ENCODE data around the gene VPS16. TPM values are rescaled to one million over a fixed set of nuclear protein-coding genes. Genes with fewer than 3 reads are reported as not detected.
A peak's percentile ranks its signal among the peaks of the same experiment; 100 is the strongest.
"Not testable (repeated sequence)": the region's sequence is repeated elsewhere in the genome, so short reads cannot be mapped to it uniquely, and the experiment has no call there.

The VPS16 gene
- polyA plus RNA-seq, 2 of the 4 experiments (the other 2 are of a cell fraction) = 33.0 to 37.5 TPM

GRCh38 chr20:2826655-2827054 is 13.9 kb upstream of the VPS16 start:
- no peak overlapping the region for H3K27ac ChIP-seq
- peak; percentile 32 for FAIRE-seq
- POLR2A ChIA-PET = no interaction called here
- DNase-seq (ENCODE audit: low read depth in 1 of 2, low spot score in 1 of 2) = no peak
- WGBS (ENCODE audit: missing lambda C conversion rate) = 45% methylated on average over 4 of the region's 4 CpGs
- no peak for ATAC-seq
- no peak for TF ChIP-seq GATA3 (IDR thresholded peaks at IDR 0.05; ENCODE audit: borderline replicate concordance)
- no peak for TF ChIP-seq FOXS1 (CRISPR knock-in tag; IDR thresholded peaks at IDR 0.05)
- no peak for TF ChIP-seq KDM1A (IDR thresholded peaks at IDR 0.05; ENCODE audit: low read depth)
- no peak for TF ChIP-seq HDAC2 (IDR thresholded peaks at IDR 0.05)
- TF ChIP-seq, protein P1, sequence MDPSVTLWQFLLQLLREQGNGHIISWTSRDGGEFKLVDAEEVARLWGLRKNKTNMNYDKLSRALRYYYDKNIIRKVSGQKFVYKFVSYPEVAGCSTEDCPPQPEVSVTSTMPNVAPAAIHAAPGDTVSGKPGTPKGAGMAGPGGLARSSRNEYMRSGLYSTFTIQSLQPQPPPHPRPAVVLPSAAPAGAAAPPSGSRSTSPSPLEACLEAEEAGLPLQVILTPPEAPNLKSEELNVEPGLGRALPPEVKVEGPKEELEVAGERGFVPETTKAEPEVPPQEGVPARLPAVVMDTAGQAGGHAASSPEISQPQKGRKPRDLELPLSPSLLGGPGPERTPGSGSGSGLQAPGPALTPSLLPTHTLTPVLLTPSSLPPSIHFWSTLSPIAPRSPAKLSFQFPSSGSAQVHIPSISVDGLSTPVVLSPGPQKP (IDR thresholded peaks at IDR 0.05; ENCODE audit: low read depth, low read length) = no peak
- TF ChIP-seq FOSL2 (IDR thresholded peaks at IDR 0.05) = no peak
- no peak for TF ChIP-seq FOSL2 (CRISPR knock-in tag; IDR thresholded peaks at IDR 0.05)
- TF ChIP-seq RAD21 (conservative IDR thresholded peaks at IDR 0.05 in 1 of 2, IDR thresholded peaks at IDR 0.05 in 1 of 2) = no peak
- TF ChIP-seq, protein P2, sequence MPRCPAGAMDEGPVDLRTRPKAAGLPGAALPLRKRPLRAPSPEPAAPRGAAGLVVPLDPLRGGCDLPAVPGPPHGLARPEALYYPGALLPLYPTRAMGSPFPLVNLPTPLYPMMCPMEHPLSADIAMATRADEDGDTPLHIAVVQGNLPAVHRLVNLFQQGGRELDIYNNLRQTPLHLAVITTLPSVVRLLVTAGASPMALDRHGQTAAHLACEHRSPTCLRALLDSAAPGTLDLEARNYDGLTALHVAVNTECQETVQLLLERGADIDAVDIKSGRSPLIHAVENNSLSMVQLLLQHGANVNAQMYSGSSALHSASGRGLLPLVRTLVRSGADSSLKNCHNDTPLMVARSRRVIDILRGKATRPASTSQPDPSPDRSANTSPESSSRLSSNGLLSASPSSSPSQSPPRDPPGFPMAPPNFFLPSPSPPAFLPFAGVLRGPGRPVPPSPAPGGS (IDR thresholded peaks at IDR 0.05) = no peak
- no peak for TF ChIP-seq EHF (CRISPR knock-in tag; IDR thresholded peaks at IDR 0.05)
- TF ChIP-seq NPAS2 (CRISPR knock-in tag; IDR thresholded peaks at IDR 0.05; ENCODE audit: borderline replicate concordance) = no peak
- no peak for TF ChIP-seq E2F6 (IDR thresholded peaks at IDR 0.05; ENCODE audit: borderline replicate concordance, low read depth)
- TF ChIP-seq, protein P3, sequence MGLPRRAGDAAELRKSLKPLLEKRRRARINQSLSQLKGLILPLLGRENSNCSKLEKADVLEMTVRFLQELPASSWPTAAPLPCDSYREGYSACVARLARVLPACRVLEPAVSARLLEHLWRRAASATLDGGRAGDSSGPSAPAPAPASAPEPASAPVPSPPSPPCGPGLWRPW (IDR thresholded peaks at IDR 0.05) = no peak
- no peak for TF ChIP-seq CBX2 (IDR thresholded peaks at IDR 0.05; ENCODE audit: borderline replicate concordance, low read depth)
- TF ChIP-seq, protein P4, sequence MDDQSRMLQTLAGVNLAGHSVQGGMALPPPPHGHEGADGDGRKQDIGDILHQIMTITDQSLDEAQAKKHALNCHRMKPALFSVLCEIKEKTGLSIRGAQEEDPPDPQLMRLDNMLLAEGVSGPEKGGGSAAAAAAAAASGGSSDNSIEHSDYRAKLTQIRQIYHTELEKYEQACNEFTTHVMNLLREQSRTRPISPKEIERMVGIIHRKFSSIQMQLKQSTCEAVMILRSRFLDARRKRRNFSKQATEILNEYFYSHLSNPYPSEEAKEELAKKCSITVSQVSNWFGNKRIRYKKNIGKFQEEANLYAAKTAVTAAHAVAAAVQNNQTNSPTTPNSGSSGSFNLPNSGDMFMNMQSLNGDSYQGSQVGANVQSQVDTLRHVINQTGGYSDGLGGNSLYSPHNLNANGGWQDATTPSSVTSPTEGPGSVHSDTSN (IDR thresholded peaks at IDR 0.05) = no peak
- H3K4me2 ChIP-seq = no peak overlapping the region
- CTCF ChIA-PET = no interaction called here
- H3K4me1 ChIP-seq = peaks cover 6% of the 10 kb centered on the region
- no peak overlapping the region for H3K4me3 ChIP-seq
- no peaks in the 10 kb centered on the region for H3K9me3 ChIP-seq

GRCh38 chr20:2829376-2829775 is 11.2 kb upstream of the VPS16 start:
- DNase-seq (ENCODE audit: low read depth in 1 of 2, low spot score in 1 of 2) (no peak), FAIRE-seq (no peak), ATAC-seq (peak; percentile 24 to 33; a peak in 1 of 6 replicates)
- Histone ChIP-seq H3K9me3 (no peaks in the 10 kb centered on the region), H3K4me2 (no peak overlapping the region), H3K4me1 (peaks cover 6% of the 10 kb centered on the region; the same call in 1 of the 3 replicates), H3K4me3 (no peak overlapping the region), H3K27ac (no peak overlapping the region)
- no peak for TF ChIP-seq NFE2L2 (conservative IDR thresholded peaks at IDR 0.05; ENCODE audit: low read length)
- POLR2A ChIA-PET = interaction anchor here (0.7 to 1.0 kb wide), 2 partner anchors 14 to 52 kb away, joined by 3 read pairs; no protein-coding TSS in a partner anchor
- CTCF ChIA-PET = interaction anchor here (1.3 kb wide), 1 partner anchor 23 kb away, joined by 5 read pairs; no protein-coding TSS in a partner anchor
- WGBS (ENCODE audit: missing lambda C conversion rate) = 53% methylated on average over 6 of the region's 6 CpGs

GRCh38 chr20:2831206-2831605 is 9.3 kb upstream of the VPS16 start:
- H3K4me1 ChIP-seq; H3K4me3 ChIP-seq; DNase-seq (ENCODE audit: low read depth in 1 of 2, low spot score in 1 of 2); H3K27ac ChIP-seq; H3K4me2 ChIP-seq; H3K9me3 ChIP-seq; FAIRE-seq; ATAC-seq: not testable (repeated sequence)
- ChIA-PET POLR2A (interaction anchor here (0.9 kb wide), 1 partner anchor 10 kb away, joined by 3 read pairs; the partner anchor contains the start of genes PCED1A and VPS16), CTCF (interaction anchor here (0.6 to 1.1 kb wide), 5 partner anchors 21 to 290 kb away, joined by 3 read pairs; no protein-coding TSS in a partner anchor)
- WGBS (ENCODE audit: missing lambda C conversion rate) = 79% methylated on average over 7 of the region's 7 CpGs

Measured in A549 (cell line).